RKO (cell line): Measurements from ENCODE around the gene SPO11.
A peak's percentile ranks its signal among the peaks of the same experiment; 100 is the strongest.

Experiments used
- DNase-seq: peaks from one replicate; pipeline ENCODE4 v3.0.0-alpha.2; 2016; ENCODE audit warnings: low spot score

SPO11 gene

GRCh38 chr20:57329608-57330221, at the start of gene SPO11:
Gene SPO11 (plus strand): TSS chr20:57329803. CDS start chr20:57329868, 65 bp downstream.
- DNase-seq, result no peak

- no peak for DNase-seq
Measured at GRCh38 chr20:57280221-57280620, 49.4 kb upstream of the SPO11 start.

GRCh38 chr20:57281900-57282299, 47.7 kb upstream of the SPO11 start:
- no peak for DNase-seq

- no peak for DNase-seq
Measured at GRCh38 chr20:57282670-57283361, 46.8 kb upstream of the SPO11 start.

GRCh38 chr20:57283860-57284259, 45.7 kb upstream of the SPO11 start:
- DNase-seq, result no peak

GRCh38 chr20:57287007-57287880, 42.4 kb upstream of the SPO11 start:
- DNase-seq, result no peak

- DNase-seq, result no peak
Measured at GRCh38 chr20:57287901-57288300, 41.7 kb upstream of the SPO11 start.

- peak; percentile 39 for DNase-seq
Measured at GRCh38 chr20:57288651-57289277, 40.8 kb upstream of the SPO11 start.

GRCh38 chr20:57289391-57290177, 40.0 kb upstream of the SPO11 start:
- DNase-seq, result no peak

- DNase-seq, result no peak
Measured at GRCh38 chr20:57290178-57290484, 39.5 kb upstream of the SPO11 start.

- DNase-seq, result no peak
Measured at GRCh38 chr20:57291003-57291402, 38.6 kb upstream of the SPO11 start.

- no peak for DNase-seq
Measured at GRCh38 chr20:57291694-57292093, 37.9 kb upstream of the SPO11 start.

GRCh38 chr20:57292611-57293010, 37.0 kb upstream of the SPO11 start:
- no peak for DNase-seq

GRCh38 chr20:57293995-57294394, 35.6 kb upstream of the SPO11 start:
- DNase-seq, result no peak

- no peak for DNase-seq
Measured at GRCh38 chr20:57294550-57294949, 35.1 kb upstream of the SPO11 start.

- DNase-seq, result no peak
Measured at GRCh38 chr20:57298457-57298856, 31.1 kb upstream of the SPO11 start.

- no peak for DNase-seq
Measured at GRCh38 chr20:57301026-57301425, 28.6 kb upstream of the SPO11 start.

- DNase-seq, result no peak
Measured at GRCh38 chr20:57306747-57307146, 22.9 kb upstream of the SPO11 start.

GRCh38 chr20:57308451-57309271, 20.9 kb upstream of the SPO11 start:
- no peak for DNase-seq

- DNase-seq, result no peak
Measured at GRCh38 chr20:57309544-57310115, 20.0 kb upstream of the SPO11 start.
